ENCODE measurements around the gene PHLPP1.

The PHLPP1 gene

DNA sequence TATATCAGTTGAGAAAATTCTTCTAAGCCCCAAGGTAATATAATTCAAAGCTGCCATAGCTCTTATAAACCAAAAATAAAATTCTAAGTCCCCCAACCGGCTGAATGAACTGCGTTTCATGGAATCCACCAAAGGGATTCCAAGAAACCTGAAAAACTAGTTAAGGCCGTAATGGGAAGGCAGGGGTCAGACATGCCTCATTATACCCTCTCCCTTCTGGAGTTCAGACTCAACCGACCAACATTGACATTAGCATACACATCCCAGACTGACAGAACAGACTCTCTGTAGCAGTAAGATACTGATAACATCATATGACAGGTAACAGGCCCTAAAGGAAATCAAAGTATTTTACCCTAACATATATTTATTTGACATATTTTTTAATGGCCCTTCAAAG, 31.4 kb upstream of the PHLPP1 start:
- H4K20me1 ChIP-seq (ENCODE audit: insufficient read depth, low read length) = no peaks in the 10 kb centered on the region
- no peaks in the 10 kb centered on the region for H3K36me3 ChIP-seq (replicated peaks; ENCODE audit: insufficient read depth, low read length)
- TF ChIP-seq EZH2phosphoT487 (IDR thresholded peaks at IDR 0.05; ENCODE audit: low read length) (no peak), EZH2 (optimal IDR thresholded peaks at IDR 0.05; ENCODE audit: low read depth, low read length) (no peak)
- TF ChIP-seq, protein P1, sequence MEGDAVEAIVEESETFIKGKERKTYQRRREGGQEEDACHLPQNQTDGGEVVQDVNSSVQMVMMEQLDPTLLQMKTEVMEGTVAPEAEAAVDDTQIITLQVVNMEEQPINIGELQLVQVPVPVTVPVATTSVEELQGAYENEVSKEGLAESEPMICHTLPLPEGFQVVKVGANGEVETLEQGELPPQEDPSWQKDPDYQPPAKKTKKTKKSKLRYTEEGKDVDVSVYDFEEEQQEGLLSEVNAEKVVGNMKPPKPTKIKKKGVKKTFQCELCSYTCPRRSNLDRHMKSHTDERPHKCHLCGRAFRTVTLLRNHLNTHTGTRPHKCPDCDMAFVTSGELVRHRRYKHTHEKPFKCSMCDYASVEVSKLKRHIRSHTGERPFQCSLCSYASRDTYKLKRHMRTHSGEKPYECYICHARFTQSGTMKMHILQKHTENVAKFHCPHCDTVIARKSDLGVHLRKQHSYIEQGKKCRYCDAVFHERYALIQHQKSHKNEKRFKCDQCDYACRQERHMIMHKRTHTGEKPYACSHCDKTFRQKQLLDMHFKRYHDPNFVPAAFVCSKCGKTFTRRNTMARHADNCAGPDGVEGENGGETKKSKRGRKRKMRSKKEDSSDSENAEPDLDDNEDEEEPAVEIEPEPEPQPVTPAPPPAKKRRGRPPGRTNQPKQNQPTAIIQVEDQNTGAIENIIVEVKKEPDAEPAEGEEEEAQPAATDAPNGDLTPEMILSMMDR (IDR thresholded peaks at IDR 0.05; ENCODE audit: low read length) = no peak
- no peak overlapping the region for H3K27ac ChIP-seq (ENCODE audit: low read length)
- no peak overlapping the region for H3K4me3 ChIP-seq (ENCODE audit: low read length)
- H3K4me1 ChIP-seq (ENCODE audit: low read length) = no peaks in the 10 kb centered on the region
- H3F3A ChIP-seq (ENCODE audit: insufficient read depth, low read length) = no peaks in the 10 kb centered on the region
- H3K27me3 ChIP-seq (replicated peaks; ENCODE audit: insufficient read depth, low read length) = no peaks in the 10 kb centered on the region
- H3K9me2 ChIP-seq (replicated peaks; ENCODE audit: insufficient read depth, low read length) = no peaks in the 10 kb centered on the region
- H3K4me2 ChIP-seq (ENCODE audit: low read depth, low read length) = no peak overlapping the region
- H2AFZ ChIP-seq (ENCODE audit: low read length) = no peak overlapping the region
- no peaks in the 10 kb centered on the region for H3K9me3 ChIP-seq (replicated peaks; ENCODE audit: insufficient read depth, low read length)
- no peaks in the 10 kb centered on the region for H3K79me2 ChIP-seq (ENCODE audit: low read length)
- no peak overlapping the region for H3K9ac ChIP-seq (ENCODE audit: low read length)
- DNase-seq = no peak

DNA sequence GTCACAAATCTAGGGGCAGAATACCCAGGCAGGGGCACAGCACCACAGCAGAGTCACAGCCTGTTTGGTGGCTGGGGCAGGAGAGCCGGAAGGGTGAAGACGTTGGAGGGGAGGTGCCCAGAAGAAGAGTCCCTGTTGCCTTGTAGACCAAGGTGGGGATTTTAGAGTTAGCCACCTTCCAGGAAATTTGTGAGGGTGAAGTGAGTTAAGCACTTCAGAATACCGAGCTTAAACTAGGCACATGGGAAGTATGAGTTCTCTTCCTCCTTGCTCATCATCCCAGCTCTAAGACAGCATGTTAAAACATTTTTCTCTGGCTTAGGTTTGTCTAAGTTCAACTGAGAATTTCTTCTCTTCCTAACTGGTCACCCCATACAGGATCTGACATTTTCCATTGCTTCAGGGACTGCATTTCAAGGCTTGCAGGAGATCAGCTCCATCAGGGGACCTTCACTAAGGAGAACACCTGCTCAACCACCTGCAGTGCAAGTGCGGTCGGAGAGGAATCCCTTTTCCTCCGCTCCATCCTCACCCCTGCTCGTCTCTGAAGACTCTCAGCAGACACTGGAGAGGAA, 26.5 kb upstream of the PHLPP1 start:
- Histone ChIP-seq H3K9me3 (replicated peaks; ENCODE audit: insufficient read depth, low read length) (no peaks in the 10 kb centered on the region), H3K79me2 (ENCODE audit: low read length) (no peaks in the 10 kb centered on the region), H3K4me3 (ENCODE audit: low read length) (no peak overlapping the region), H3K27ac (ENCODE audit: low read length) (no peak overlapping the region), H4K20me1 (ENCODE audit: insufficient read depth, low read length) (no peaks in the 10 kb centered on the region), H3K36me3 (replicated peaks; ENCODE audit: insufficient read depth, low read length) (no peaks in the 10 kb centered on the region), H3K4me1 (ENCODE audit: low read length) (no peaks in the 10 kb centered on the region), H3K9ac (ENCODE audit: low read length) (no peak overlapping the region), H3K4me2 (ENCODE audit: low read depth, low read length) (no peak overlapping the region), H2AFZ (ENCODE audit: low read length) (no peak overlapping the region), H3K9me2 (replicated peaks; ENCODE audit: insufficient read depth, low read length) (no peaks in the 10 kb centered on the region), H3K27me3 (replicated peaks; ENCODE audit: insufficient read depth, low read length) (no peaks in the 10 kb centered on the region), H3F3A (ENCODE audit: insufficient read depth, low read length) (no peaks in the 10 kb centered on the region)
- DNase-seq = no peak
- no peak for TF ChIP-seq EZH2 (optimal IDR thresholded peaks at IDR 0.05; ENCODE audit: low read depth, low read length)
- no peak for TF ChIP-seq EZH2phosphoT487 (IDR thresholded peaks at IDR 0.05; ENCODE audit: low read length)
- TF ChIP-seq, protein P1 (IDR thresholded peaks at IDR 0.05; ENCODE audit: low read length) = no peak

DNA sequence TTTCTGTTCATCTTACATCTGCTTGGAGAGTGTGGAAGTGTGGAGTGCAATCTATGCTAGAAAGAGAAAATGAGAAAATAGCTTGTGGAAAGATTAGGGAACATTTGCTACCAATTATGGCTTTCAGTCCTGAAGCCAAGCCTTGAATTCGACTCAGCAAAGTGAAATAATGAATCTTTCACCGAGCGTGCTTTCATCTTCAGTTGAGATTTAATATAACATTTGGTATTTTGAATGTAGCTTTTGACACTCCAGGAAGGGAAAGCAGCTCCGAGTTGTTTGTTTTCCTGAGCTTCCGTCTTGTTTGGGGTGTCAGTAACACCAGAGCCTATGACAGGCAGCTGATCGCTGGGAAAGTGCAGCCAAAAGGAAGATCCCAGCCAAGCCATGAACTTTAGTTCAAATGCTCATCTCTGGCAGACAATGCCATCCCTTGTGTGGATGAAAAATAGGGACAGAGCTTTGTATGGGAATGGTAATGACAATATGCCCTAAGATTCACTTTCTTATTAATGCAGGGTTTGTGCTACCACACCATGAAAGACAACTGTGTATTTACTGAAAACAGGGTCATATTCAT, 25.0 kb upstream of the PHLPP1 start:
- Histone ChIP-seq H3K4me1 (ENCODE audit: low read length) (no peaks in the 10 kb centered on the region), H3K79me2 (ENCODE audit: low read length) (no peaks in the 10 kb centered on the region), H3F3A (ENCODE audit: insufficient read depth, low read length) (no peaks in the 10 kb centered on the region), H3K9me3 (replicated peaks; ENCODE audit: insufficient read depth, low read length) (no peaks in the 10 kb centered on the region), H3K27ac (ENCODE audit: low read length) (no peak overlapping the region), H3K36me3 (replicated peaks; ENCODE audit: insufficient read depth, low read length) (no peaks in the 10 kb centered on the region), H3K4me3 (ENCODE audit: low read length) (no peak overlapping the region), H3K9me2 (replicated peaks; ENCODE audit: insufficient read depth, low read length) (no peaks in the 10 kb centered on the region), H3K27me3 (replicated peaks; ENCODE audit: insufficient read depth, low read length) (no peaks in the 10 kb centered on the region), H3K4me2 (ENCODE audit: low read depth, low read length) (no peak overlapping the region), H2AFZ (ENCODE audit: low read length) (no peak overlapping the region), H3K9ac (ENCODE audit: low read length) (no peak overlapping the region), H4K20me1 (ENCODE audit: insufficient read depth, low read length) (no peaks in the 10 kb centered on the region)
- DNase-seq = no peak
- TF ChIP-seq, protein P1 (IDR thresholded peaks at IDR 0.05; ENCODE audit: low read length) = no peak
- TF ChIP-seq EZH2phosphoT487 (IDR thresholded peaks at IDR 0.05; ENCODE audit: low read length) = no peak
- no peak for TF ChIP-seq EZH2 (optimal IDR thresholded peaks at IDR 0.05; ENCODE audit: low read depth, low read length)
